Ectodermal cell (in vitro differentiated cells): ENCODE results near the gene CXorf38.
"Not testable (repeated sequence)": the region's sequence is repeated elsewhere in the genome, so short reads cannot be mapped to it uniquely, and the experiment has no call there.

Experiments
- H3K27ac ChIP-seq: 2 replicates; pipeline ENCODE4 v1.7.0; 2013; ENCODE audit warnings: mild to moderate bottlenecking, low read depth, low read length; ENCODE audit not compliant: insufficient read depth, poor library complexity, severe bottlenecking
- H3K27me3 ChIP-seq: 2 replicates; pipeline ENCODE4 v1.7.0; 2013; ENCODE audit warnings: mild to moderate bottlenecking, low read length; ENCODE audit not compliant: insufficient read depth, control insufficient read depth, poor library complexity, severe bottlenecking
- H3K36me3 ChIP-seq: one replicate; pipeline ENCODE4 v1.7.0; 2013; ENCODE audit warnings: low read length; ENCODE audit not compliant: control insufficient read depth, insufficient read depth
- H3K4me1 ChIP-seq: one replicate; pipeline ENCODE4 v1.7.0; 2013; ENCODE audit warnings: low read length; ENCODE audit not compliant: control insufficient read depth, insufficient read depth
- H3K4me3 ChIP-seq: 2 replicates; pipeline ENCODE4 v1.7.0; 2013; ENCODE audit warnings: low read depth, low read length, control low read depth; ENCODE audit not compliant: insufficient read depth
- H3K9me3 ChIP-seq: 2 replicates; pipeline ENCODE4 v1.7.0; 2013; ENCODE audit warnings: mild to moderate bottlenecking, low read length, moderate library complexity; ENCODE audit not compliant: control insufficient read depth
- WGBS, 2 experiments: methylation state at CpG; one replicate each; pipeline ENCODE4 v1.1.7; 2013; ENCODE audit warnings: missing lambda C conversion rate in 2 of 2; 5-methylcytosine and 5-hydroxymethylcytosine counted together

CXorf38 gene

DNA sequence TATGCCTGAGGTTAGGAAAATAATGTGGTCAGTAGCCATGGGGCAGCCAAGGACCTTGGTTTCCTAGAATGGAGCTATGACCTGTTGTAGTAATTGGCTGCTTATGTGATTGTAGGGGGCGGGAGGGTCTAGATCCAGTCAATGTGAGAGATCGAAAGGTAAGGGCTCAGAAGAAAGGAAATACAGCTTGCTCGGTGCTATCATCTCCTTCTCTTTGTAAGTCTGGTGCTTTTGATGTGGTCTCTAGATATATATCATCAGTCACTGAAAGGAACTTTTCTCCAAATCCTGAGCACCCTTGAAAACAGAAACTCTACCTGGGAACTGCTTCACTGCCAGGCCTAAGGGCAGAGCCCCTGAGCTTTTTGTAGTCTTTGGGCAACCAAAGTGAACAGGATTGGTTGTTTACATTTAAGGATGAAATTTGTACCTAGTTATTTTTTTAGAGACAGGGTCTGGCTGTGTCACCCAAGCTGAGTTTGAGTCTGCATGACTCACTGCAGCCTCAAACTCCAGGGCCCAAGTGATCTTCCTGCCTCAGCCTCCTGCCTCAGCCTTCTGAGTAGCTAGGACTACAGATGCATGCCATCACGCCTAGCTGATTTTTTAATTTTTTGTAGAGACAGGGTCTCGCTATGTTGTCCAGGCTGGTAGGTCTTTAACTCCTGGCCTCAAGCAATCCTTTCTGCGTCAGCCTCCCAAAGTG is 57.6 kb downstream of the CXorf38 start:
- H3K27ac ChIP-seq, H3K36me3 ChIP-seq, H3K9me3 ChIP-seq, H3K4me1 ChIP-seq, H3K4me3 ChIP-seq, H3K27me3 ChIP-seq: not testable (repeated sequence)
- 95% methylated on average over 6 of the region's 6 CpGs for WGBS, 2 experiments

DNA sequence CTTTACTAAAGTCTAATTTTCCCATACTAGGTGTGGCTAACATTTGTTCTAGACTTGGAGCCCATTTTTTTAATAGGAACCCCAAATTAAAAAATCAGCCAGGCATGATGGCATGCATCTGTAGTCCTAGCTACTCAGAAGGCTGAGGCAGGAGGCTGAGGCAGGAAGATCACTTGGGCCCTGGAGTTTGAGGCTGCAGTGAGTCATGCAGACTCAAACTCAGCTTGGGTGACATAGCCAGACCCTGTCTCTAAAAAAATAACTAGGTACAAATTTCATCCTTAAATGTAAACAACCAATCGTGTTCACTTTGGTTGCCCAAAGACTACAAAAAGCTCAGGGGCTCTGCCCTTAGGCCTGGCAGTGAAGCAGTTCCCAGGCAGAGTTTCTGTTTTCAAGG is 59.7 kb downstream of the CXorf38 start:
- H3K4me3 ChIP-seq, H3K4me1 ChIP-seq, H3K27ac ChIP-seq, H3K36me3 ChIP-seq, H3K27me3 ChIP-seq, H3K9me3 ChIP-seq: not testable (repeated sequence)
- WGBS, 2 experiments, result 92 to 100% methylated on average over 1 of the region's 1 CpG

DNA sequence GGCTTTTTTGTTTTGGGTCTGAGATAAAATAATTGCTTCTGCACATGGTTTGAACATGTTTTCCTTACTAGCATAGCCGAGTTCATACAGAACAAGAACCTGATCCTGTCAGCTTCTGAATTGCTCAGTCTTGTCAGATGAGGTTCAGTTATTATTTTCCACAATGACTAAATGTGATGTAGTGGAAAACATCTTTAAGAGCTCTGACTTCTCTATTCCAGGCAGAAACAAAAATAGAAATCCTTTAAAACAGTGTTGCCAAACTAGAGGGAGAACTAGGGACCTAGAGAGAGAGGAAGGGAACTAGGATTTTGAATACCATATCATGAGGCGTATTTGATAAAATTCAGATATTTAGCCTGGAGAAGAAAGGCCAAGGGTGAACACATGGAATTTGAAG is 64.5 kb downstream of the CXorf38 start:
- Histone ChIP-seq H3K27ac (no peak overlapping the region), H3K4me1 (no peaks in the 10 kb centered on the region), H3K27me3 (no peaks in the 10 kb centered on the region), H3K4me3 (no peak overlapping the region), H3K36me3 (no peaks in the 10 kb centered on the region), H3K9me3 (no peaks in the 10 kb centered on the region)
- 95 to 100% methylated on average over 2 of the region's 2 CpGs for WGBS, 2 experiments

GRCh38 chrX:40582178-40582577 is 65.2 kb downstream of the CXorf38 start:
- H3K27ac ChIP-seq, H3K4me3 ChIP-seq, H3K9me3 ChIP-seq, H3K4me1 ChIP-seq, H3K27me3 ChIP-seq, H3K36me3 ChIP-seq: not testable (repeated sequence)
- 89 to 95% methylated on average over 12 to 13 of the region's 13 CpGs for WGBS, 2 experiments

DNA sequence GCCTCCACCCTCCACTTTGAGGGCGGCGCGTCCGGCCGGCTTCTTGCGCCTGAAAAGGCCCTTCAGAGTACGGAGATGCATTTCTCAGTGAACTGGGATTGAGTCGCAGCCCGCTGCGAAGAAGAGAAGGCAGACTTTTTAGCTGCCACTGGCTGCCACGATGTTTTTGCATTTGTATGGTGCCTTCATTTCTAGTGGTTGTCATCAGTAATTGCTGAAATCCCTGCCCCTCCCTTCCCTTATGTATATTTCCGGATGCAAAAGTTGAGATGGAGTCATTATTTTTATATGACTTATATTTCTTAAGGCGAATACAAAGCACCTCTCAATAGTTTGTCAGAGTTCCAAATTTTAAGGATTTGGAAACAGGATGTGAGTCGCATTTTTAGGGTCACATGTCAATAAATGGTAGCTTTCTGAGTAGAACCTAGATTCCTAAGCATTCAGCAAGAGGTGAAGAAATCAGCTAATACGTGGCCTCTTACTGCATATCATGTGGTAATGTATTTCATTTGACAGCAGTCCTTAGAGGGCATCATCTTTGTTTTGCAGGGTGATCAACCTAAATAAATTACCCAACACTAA is 65.9 kb downstream of the CXorf38 start:
- no peaks in the 10 kb centered on the region for H3K27me3 ChIP-seq
- no peaks in the 10 kb centered on the region for H3K4me1 ChIP-seq
- 5 to 6% methylated on average over 13 to 14 of the region's 15 CpGs for WGBS, 2 experiments
- no peaks in the 10 kb centered on the region for H3K36me3 ChIP-seq
- H3K27ac ChIP-seq, result no peak overlapping the region
- H3K4me3 ChIP-seq, result peak overlapping the region; percentile 67
- H3K9me3 ChIP-seq, result no peaks in the 10 kb centered on the region

GRCh38 chrX:40580537-40581335 is 66.6 kb downstream of the CXorf38 start, which contains the start of gene ATP6AP2:
ATP6AP2 (plus strand) TSS chrX:40580970; CDS start chrX:40581066, 96 bp downstream.
- no peaks in the 10 kb centered on the region for H3K9me3 ChIP-seq
- H3K4me1 ChIP-seq, result no peaks in the 10 kb centered on the region
- no peaks in the 10 kb centered on the region for H3K36me3 ChIP-seq
- peak within 1 kb of the TSS; percentile 44 for H3K27ac ChIP-seq
- no peaks in the 10 kb centered on the region for H3K27me3 ChIP-seq
- peak within 1 kb of the TSS; percentile 67 for H3K4me3 ChIP-seq
- 0% methylated on average over 89 of the region's 89 CpGs for WGBS, 2 experiments

- 21 to 26% methylated on average over 7 to 11 of the region's 12 CpGs for WGBS, 2 experiments
- H3K4me3 ChIP-seq, result peak overlapping the region; percentile 67
- H3K27ac ChIP-seq, result no peak overlapping the region
These were observed 67.3 kb downstream of the CXorf38 start for GRCh38 chrX:40579900-40580536.

GRCh38 chrX:40579141-40579540 is 68.2 kb downstream of the CXorf38 start:
- Histone ChIP-seq H3K4me3 (no peak overlapping the region), H3K4me1 (no peaks in the 10 kb centered on the region), H3K36me3 (no peaks in the 10 kb centered on the region), H3K27me3 (no peaks in the 10 kb centered on the region), H3K9me3 (no peaks in the 10 kb centered on the region), H3K27ac (no peak overlapping the region)
- 86 to 93% methylated on average over 2 to 3 of the region's 3 CpGs for WGBS, 2 experiments

More at GRCh38 chrX:40579900-40580536, 67.3 kb downstream of the CXorf38 start:
- Histone ChIP-seq H3K27me3 (no peaks in the 10 kb centered on the region), H3K9me3 (no peaks in the 10 kb centered on the region), H3K36me3 (no peaks in the 10 kb centered on the region), H3K4me1 (no peaks in the 10 kb centered on the region)

GRCh38 chrX:40578039-40578695 is 69.2 kb downstream of the CXorf38 start:
- Histone ChIP-seq H3K27ac (no peak overlapping the region), H3K4me3 (no peak overlapping the region), H3K4me1 (no peaks in the 10 kb centered on the region), H3K9me3 (no peaks in the 10 kb centered on the region), H3K27me3 (no peaks in the 10 kb centered on the region), H3K36me3 (no peaks in the 10 kb centered on the region)
- 81 to 89% methylated on average over 7 of the region's 7 CpGs for WGBS, 2 experiments
